ENCODE data around the gene IKZF1.

Gene IKZF1

GRCh38 chr7:50418086-50418515 lies 113.6 kb downstream of the IKZF1 start:
- peak in 2 of 4 experiments; percentile 44 to 54 for DNase-seq

- no peak for DNase-seq
Observed at GRCh38 chr7:50418526-50419290, 114.2 kb downstream of the IKZF1 start.

GRCh38 chr7:50421043-50421442 lies 116.5 kb downstream of the IKZF1 start:
- DNase-seq: no peak

GRCh38 chr7:50422858-50423257 lies 118.3 kb downstream of the IKZF1 start:
- no peak for DNase-seq

- DNase-seq: no peak
Observed at GRCh38 chr7:50423860-50424259, 119.3 kb downstream of the IKZF1 start.

GRCh38 chr7:50425318-50425717 lies 120.8 kb downstream of the IKZF1 start:
- DNase-seq: no peak

- no peak for DNase-seq
Observed at GRCh38 chr7:50426280-50427045, 121.9 kb downstream of the IKZF1 start.

GRCh38 chr7:50427518-50427917 lies 123.0 kb downstream of the IKZF1 start:
- DNase-seq: no peak

GRCh38 chr7:50428911-50429310 lies 124.4 kb downstream of the IKZF1 start:
- no peak for DNase-seq

GRCh38 chr7:50431316-50431715 lies 126.8 kb downstream of the IKZF1 start:
- no peak for DNase-seq

GRCh38 chr7:50431722-50432305 lies 127.3 kb downstream of the IKZF1 start:
- DNase-seq: no peak

- no peak for DNase-seq
Observed at GRCh38 chr7:50436133-50436806, 131.8 kb downstream of the IKZF1 start.

GRCh38 chr7:50446542-50446960 lies 142.0 kb downstream of the IKZF1 start:
- DNase-seq: no peak

- DNase-seq: no peak
Observed at GRCh38 chr7:50448823-50449222, 144.3 kb downstream of the IKZF1 start.

GRCh38 chr7:50449501-50449880 lies 145.0 kb downstream of the IKZF1 start:
- no peak for DNase-seq

- DNase-seq: peak; percentile 50 to 78 (median 60)
Observed at GRCh38 chr7:50449881-50450589, 145.5 kb downstream of the IKZF1 start, which contains the start of gene FIGNL1. FIGNL1 (minus strand) TSS chr7:50450350; CDS start chr7:50447287, 3,063 bp downstream.

- DNase-seq: peak in 3 of 4 experiments; percentile 26 to 35 (median 31)
Observed at GRCh38 chr7:50450590-50451032, 146.1 kb downstream of the IKZF1 start.

Data from activated naive CD4-positive, alpha-beta T cell (primary cell).